Gastroesophageal sphincter (tissue), 3 donors: Measurements from ENCODE around the gene SLC37A4.

Experiments
- CTCF ChIP-seq, 4 experiments: fragments of 200-600 bp in 2 of 4; fragments of 450-650 bp in 2 of 4; sonication (generic) in 1 of 4; IDR thresholded peaks; one replicate each; pipeline ENCODE4 v1.5.1; 2017 to 2019; ENCODE audit warnings: antibody characterized with exemption in 4 of 4, mild to moderate bottlenecking in 2 of 4, moderate library complexity in 2 of 4
- EP300 ChIP-seq: sonication (generic); formaldehyde crosslinking; IDR thresholded peaks from one replicate; pipeline ENCODE4 v1.6.1; 2017; ENCODE audit warnings: antibody characterized with exemption, mild to moderate bottlenecking
- POLR2A ChIP-seq, 2 donors: fragments of 450-650 bp; IDR thresholded peaks; one replicate each; pipeline ENCODE4 v1.6.1; 2017; ENCODE audit warnings: antibody characterized with exemption in 2 of 2, mild to moderate bottlenecking in 2 of 2, moderate library complexity in 1 of 2

- TF ChIP-seq CTCF (IDR thresholded peaks at IDR 0.05): no peak
- TF ChIP-seq POLR2A (IDR thresholded peaks at IDR 0.05): no peak
- no peak for TF ChIP-seq EP300
Observed at GRCh38 chr11:119023741-119024140, 6.9 kb downstream of the SLC37A4 start.
